GM19043 (cell line): ENCODE data around the gene EGLN3.
"Not testable (repeated sequence)": the region's sequence is repeated elsewhere in the genome, so short reads cannot be mapped to it uniquely, and the experiment has no call there.

Experiments used
- ATAC-seq: cut with Tn5 transposase; IDR thresholded peaks from one replicate; pipeline ENCODE4 v1.9.1; 2021; ENCODE audit warnings: low read depth; ENCODE audit not compliant: unreplicated experiment

EGLN3 gene

DNA sequence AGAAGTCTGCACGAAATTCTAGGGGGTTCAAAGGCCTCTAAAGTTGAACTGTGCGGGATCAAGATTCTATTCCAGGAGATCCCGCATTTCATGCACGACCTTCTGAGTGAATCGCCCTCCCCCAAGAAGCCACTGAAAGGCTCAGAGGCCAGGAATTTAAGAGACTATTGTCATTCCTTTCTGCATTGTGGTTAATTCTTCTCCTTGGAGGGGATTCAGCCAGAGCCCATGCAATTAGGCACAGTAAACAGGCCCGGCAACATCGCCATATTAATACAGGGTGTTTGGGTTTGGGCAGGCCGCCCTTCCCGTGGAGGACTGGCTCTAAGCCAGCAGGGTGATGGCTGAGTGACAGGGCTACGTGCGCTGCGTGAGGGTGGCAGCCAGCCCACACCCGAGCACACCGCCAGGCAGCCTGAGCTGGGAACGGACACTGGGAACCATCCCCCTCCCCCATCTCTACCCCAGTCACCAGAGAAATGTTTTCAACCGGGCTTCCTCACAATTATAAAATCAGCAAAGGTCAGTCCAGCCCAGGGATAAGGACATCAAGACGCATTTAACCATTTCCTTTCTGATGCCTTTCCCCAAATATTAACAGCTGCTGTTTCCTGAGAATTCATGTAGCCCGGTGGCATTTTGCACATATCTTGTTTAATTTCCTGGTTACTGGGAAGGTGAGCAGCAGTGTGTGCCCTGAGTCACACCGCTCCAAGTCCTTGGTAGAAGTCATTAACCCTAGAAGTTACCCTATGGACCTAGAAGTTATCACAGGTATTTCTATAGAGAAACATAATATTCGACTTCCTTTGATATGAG, 12.5 kb downstream of the EGLN3 start:
- ATAC-seq: no peak

DNA sequence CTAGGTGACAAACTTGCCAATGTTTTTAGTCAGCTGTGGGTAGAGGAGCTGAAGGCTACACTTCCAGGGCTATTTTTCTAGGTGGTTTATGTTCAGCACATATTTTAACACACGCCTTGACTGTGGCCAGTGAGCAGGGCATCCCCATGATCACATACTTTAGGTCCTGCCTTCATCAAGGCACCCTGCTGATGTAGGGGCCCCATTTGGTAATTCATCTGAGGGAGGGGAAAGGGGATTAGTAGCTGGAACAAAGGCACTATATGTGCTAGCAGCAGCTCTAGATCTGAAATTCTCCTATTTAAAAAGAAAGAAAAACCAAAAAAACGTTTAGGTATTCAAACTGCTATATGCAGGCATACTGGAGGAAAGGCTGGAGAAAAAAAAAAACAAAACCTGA, 14.5 kb downstream of the EGLN3 start:
- ATAC-seq: no peak

DNA sequence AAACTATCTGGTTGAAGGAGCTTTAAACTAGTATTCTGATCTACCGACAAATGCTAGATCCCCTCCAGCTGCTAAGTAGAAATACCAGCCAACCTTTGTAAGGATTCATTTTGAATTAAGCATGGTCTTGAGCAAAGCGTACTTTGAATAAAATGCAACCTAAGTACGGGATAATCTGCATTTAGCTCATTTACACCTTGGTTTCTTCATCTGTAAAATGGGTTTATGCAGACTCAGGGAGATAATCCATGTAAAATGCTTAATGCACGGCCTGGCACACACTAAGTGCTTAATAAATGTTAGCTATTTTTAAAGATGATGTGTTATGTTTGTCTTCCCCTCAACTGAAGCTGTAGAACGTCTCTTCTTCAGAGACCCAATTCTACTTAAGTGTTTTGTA, 15.9 kb downstream of the EGLN3 start:
- ATAC-seq: no peak

DNA sequence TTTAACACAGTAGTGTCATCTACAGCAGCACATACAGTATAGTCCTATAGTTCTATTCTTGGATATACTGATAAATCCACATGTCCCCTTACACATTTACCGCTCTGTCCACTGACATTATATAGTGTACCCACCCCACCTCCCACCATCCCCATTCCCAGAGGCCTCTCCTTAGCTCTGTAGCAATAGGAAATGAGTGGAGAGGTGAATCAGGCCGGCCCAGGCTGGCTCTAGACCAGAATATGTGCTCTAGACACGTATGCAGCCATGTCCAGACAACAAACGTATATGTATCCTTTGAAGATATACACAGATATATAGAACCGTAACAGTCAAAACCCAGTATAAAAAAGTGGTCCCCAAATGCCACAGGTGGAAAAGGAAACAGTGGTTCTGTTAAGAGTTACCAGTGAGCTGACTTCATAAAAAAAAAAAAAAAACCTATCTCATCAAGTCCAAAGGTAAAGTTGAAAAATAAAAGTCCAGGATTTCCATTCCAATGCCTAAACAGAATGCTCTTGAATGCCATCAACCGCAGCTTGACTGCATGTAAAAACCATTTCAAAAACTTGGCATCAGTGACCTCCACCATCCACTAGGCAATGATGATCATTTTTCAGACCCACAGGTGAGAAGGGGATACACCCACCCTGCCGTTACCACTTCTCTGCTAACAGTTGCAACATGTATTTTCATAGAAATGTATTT, 16.7 kb downstream of the EGLN3 start:
- ATAC-seq: no peak

DNA sequence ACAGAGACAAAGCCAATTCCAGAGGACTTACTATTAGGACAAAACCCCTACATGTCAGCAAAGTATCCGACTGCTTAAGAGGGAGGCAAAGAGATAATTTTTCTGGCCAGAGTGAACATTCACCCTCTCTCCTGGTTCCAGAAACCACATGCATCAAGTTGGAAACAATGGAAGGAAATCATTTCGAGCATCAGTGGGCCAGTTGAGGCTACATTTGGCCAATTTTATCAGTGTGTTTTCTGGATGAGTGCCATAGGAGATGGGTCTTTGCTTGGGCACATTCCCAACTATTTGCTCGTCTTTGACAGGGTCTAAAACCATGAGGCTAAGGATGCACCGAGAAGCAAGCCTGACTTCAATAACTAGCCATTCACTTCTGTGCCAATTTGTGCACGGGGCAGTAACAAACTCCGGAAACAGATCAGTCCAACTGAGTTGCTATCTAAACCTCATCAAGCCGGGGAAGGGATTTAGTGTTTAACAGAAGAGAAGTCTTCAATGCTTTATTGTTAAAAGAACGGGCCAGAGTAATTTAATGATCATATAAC, 17.4 kb downstream of the EGLN3 start:
- no peak for ATAC-seq

DNA sequence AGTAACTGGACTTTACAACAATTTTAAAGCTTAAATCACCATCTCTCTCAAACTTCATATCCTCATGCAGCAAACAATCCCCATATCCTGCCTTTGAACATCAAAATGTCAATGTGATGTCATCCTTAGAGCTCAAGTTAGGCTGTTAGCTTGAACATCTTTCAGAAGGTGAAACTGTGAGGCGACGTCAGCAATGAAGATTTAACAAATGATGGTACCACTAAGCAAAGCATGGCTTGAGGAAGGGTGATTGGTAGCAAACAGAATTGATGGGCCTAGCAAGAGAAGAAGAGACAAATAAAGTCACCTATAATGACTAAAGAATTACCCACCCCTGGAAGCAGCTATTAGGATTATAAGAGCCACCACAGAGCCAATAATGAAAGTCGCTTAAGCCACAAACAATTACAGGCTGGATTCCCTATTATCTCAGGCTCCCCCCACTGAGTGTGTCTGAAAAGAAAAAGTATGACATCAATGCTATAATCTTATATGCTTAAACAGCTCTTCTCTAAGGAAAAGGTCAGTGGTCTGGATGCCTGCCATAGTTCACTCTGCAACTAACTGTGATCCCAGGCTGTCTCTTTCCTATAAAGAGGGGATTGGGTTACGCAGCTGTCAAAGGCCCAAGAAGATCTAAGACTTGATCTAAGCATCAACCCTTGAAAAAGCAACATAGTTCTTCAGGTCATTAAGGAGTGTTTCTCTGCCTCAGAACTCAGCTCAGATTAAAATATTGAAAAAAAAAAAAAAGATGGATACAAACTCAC, 18.1 kb downstream of the EGLN3 start:
- ATAC-seq: no peak

DNA sequence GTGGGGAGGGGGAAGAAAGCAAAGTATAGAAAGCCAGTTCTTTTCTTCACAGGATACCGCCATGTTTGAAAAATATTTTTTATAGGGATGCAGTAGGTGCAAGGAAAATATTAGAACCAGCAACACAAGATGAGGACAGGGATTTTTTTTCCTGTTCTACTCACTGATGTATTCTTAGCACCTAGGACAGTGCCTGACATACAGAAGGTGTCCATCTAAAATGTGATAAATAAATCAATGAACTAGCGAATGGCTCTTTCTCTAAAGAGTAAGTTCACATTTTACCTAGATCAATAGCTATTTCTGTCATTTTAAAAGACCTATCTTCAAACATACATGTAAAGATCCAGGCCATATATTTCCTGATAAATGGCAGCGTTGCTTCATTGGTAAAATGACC, 18.8 kb downstream of the EGLN3 start:
- ATAC-seq: no peak

DNA sequence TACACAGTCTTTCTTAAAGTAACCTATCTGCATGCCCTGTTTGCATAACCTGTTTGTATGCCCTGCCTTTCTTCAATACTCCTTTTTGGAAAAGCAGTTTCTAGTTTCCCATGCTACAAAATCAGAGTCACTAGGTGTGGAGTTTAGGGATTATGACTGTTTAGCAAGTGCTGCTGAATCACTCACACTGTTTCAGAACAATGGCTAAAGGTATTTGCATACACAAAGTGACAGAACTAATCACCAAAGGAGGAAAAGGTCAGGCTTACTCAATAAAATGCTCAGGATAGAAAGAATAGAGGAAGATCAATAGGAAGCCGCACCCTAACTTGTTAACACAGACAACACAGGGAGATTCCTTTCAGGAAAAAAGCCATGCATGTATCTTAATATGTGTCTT, 19.4 kb downstream of the EGLN3 start:
- no peak for ATAC-seq

DNA sequence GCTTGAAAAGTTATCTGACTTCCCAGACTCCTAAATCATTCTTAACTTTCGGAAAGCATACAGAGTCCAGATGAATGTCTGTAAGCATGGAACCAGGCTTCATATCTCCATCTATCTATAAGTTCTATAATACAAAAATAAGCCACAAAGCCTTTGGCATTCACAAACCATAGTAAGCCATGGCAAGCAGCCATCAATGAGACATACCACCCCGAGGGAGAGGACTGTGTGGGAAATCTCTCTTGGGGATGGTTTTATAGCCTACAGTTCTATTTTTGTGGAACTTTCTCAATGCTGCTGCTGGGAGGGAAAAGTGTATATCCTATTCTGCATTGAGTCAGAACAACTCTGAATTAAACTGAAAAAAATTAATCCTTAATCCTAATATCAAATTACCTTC, 20.4 kb downstream of the EGLN3 start:
- no peak for ATAC-seq

DNA sequence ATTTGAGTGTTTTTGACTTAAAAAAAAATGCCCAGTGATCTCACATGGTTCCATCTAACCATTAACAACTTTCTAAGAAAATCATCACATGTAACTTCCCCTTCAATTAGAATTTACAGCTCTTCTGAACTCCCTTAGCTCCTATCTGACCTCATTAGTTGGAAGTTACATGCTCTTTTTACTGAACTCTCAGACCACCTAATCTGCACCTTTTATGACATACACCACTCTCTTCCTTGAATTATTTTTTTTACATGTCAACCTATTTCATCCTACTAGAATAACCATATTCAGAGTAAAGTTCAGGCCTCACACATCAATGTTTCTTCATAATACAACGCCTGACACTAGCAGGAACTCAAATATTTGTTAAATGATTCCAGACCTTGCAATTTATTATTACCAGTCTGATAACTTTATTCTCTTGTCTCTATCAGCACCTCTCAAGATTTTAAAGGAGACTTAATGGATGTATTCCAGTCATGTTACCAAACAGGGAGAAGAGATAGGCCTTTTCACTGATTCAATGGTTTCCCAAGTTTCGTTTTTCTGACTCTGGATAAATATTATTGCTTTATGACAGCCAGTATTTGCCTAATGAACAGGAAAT, 21.0 kb downstream of the EGLN3 start:
- ATAC-seq: no peak

DNA sequence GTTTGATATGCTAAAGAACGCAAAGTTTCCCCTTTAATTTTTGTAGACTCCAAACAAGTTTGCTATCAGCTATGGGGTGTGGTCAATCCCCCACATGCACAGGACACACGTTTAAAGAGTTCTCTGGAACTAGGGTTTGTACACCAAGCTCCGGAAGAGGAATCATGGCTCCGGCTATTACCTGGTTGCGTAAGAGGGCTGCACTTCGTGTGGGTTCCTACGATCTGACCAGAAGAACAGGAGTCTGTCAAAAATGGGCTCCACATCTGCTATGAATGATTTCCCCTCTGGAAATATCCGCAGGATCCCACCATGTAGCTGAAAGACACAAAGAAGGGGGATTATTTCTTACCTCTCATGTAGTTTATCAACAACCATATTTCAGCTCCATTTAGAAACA, 22.0 kb downstream of the EGLN3 start:
- ATAC-seq: no peak

DNA sequence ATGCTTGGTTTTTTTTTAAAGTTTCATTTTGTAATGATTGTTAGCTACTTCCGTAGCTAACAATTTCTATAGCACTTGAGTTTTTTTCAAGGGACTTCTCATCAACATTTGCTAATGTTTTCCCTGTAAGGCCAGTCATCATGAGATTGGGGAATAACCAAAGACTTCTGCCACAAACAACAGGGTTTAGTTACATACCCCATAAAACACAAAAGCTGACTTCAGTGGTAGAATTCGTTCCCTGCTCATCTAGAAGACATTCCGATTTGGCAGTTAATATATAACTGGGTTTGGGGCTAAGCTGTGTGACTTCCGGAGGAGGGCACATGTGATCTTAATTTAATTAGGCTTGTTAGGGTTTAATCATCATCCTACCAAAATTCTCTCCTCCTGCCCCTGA, 22.9 kb downstream of the EGLN3 start:
- ATAC-seq: no peak

DNA sequence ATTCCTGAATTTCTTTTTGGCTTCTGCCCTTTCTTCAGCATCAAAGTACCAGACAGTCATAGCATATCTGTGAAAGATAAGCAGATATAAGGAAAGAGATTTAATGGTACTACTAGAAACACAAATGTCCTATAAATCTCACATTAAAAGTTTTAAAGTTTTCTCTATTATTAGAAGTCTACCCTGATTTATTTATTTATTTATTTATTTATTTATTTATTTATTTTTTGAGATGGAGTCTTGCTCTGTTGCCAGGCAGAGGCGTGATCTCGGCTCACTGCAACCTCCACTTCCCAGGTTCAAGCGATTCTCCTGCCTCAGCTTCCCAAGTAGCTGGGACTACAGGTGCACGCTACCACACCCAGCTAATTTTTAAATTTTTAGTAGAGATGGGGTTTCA, 23.9 kb downstream of the EGLN3 start:
- not testable (repeated sequence) for ATAC-seq

DNA sequence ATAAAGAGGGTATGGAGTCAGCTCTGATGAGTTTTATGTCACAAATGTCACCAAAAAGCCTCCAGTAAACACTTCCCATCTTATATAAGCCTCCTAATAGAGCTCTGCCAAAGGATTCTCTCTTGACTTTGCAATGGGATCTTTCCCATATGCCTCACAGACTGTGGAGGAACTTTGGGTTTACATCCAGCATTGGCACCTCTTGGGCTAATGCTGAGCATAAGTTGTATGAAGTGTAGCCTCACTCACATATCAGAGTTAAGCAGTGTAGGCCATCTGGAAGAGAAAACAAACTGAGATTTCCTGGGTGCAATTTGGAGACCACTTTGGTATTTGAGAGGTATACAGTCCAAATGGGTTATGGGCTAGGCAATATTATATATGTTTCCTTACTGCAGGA, 24.9 kb downstream of the EGLN3 start:
- ATAC-seq: no peak

DNA sequence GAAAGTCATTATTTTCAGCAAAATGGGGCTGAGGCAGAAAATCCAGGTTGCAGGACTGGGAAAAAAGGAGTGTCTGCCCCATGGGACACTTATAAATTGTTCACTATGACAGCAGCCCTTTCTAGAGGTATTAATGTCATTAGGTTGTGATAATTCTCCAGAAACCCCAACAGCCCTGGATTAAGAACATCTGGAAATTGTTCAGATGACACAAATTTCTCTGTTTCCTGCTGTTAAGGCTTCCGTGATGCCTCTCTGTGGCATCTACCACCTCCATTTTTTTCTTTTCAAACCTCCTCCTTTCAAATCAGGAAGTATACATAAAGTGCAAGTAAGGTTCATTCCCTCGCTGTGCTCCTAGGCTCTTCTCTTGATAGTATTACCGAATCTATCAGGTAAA, 25.6 kb downstream of the EGLN3 start:
- ATAC-seq: no peak

DNA sequence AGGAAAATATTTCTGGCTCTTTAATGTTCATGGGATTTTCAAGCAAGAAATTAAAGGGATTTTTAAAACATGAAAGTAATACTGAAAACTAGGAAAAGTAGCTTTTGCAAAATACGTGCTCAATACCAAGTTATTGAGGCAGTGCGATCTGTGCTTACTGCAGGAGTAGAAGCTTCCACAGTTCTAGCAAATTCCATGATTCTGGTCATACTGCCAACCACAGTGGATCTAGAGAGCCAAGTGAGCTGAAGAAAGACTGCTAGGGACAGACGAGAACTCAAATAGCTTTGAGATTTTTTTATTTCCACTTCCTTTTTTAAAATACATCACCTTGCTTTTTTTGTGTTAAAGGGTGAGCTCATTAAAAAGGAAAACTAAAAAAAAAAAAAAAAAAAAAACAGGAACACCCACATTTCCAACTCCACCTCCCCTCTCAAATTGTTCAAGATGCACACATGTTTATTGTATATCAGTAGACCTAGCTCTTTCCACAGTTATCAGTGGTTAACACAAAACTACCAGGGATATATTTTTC, 26.2 kb downstream of the EGLN3 start:
- ATAC-seq: no peak

DNA sequence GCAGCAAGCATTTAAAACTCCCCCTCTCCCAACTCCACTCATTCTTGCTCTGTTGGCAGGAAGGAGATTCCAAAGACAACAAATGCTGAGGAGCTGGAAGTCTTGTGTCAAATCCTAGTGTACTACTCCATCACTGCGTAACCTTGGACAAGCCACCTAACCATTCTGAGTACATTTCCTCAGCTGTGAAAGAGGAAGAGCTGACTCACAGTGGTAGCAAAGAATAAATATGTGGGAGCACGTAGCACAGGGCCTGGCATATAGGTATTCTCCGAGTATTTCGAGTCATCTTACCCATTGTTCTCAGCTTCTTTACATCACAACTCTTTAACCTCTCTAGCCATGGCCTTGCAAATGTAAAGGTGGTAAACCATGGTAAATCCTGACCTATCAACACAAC, 28.7 kb downstream of the EGLN3 start:
- no peak for ATAC-seq

DNA sequence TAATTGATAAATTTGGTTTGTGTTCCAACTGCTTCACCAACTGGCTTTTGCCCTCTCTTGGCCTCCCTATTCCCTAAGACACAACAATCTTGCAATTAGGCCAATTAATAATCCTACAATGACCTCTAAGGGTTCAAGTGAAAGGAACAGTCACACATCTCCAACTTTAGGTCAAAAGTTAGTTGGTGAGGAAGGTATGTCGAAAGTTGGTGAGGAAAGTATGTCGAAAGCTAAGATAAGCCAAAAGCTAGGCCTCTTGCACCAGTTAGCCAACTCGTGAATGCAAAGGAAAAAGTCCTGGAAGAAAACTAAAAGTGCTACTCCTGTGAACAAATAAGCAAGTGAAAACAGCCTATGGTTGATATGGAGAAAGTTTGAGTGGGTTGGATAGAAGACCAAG, 32.6 kb downstream of the EGLN3 start:
- no peak for ATAC-seq

DNA sequence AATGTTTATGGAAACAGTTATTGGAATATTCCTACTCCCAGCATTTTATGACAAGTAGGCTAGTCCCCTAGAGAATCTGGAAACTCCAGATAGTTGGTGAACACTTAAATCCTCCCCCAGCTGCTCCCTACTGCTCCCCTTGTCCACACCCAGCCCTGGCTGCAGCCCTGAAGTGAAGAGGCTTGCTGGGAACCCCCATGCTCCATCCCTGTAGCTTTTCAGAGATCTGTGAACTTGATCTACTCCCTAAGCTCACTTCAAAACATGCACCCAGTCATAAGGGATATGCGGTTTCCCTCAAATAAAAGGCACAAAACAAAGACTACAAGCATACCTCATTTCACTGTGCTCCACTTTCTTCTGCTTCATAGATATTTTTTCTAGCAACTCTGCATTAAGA, 33.2 kb downstream of the EGLN3 start:
- ATAC-seq: no peak
